OCI-LY7 (cell line): Measurements from ENCODE around the gene CD300E. TPM values are rescaled to one million over a fixed set of nuclear protein-coding genes. Genes with fewer than 3 reads are reported as not detected.

Experiments
- BruUV-seq: library from RNA; stranded (reverse); fragments of 400-500 nt; replicated peaks from 2 replicates; lab custom pipeline; 2021; lab: Mats Ljungman, UMichigan
- CTCF ChIA-PET: fragments of 300-600 bp; sonication (Branson Sonifier 250); formaldehyde crosslinking; loops from one replicate; lab custom pipeline; 2022; ENCODE audit warnings: antibody characterized with exemption; ENCODE audit not compliant: unreplicated experiment; lab: Charles Lee
- POLR2A ChIA-PET: fragments of 300-600 bp; sonication (Branson Sonifier 250); formaldehyde crosslinking; loops from one replicate; lab custom pipeline; 2022; ENCODE audit warnings: antibody characterized with exemption; lab: Charles Lee
- DNase-seq: peaks from one replicate; pipeline ENCODE4 v3.0.0-alpha.2; 2015; ENCODE audit warnings: low spot score
- H2AFZ ChIP-seq: fragments of 200-600 bp; sonication (generic), shearing (Covaris generic); 2 replicates; pipeline ENCODE4 v1.6.1; 2014; ENCODE audit warnings: mild to moderate bottlenecking, antibody characterized with exemption, low read length, moderate library complexity
- H3K27ac ChIP-seq: fragments of 200-600 bp; sonication (generic); 2 replicates; pipeline ENCODE4 v1.5.1; 2014; ENCODE audit warnings: mixed run types, low read depth, mild to moderate bottlenecking, moderate library complexity, low read length, inconsistent platforms; ENCODE audit not compliant: poor library complexity, severe bottlenecking
- H3K36me3 ChIP-seq: fragments of 200-600 bp; sonication (generic); 2 replicates; pipeline ENCODE4 v1.6.1; 2014; ENCODE audit warnings: mild to moderate bottlenecking, antibody characterized with exemption, low read length, moderate library complexity, mixed read lengths; ENCODE audit not compliant: insufficient read depth
- H3K4me1 ChIP-seq: fragments of 200-600 bp; sonication (generic); 2 replicates; pipeline ENCODE4 v1.5.1; 2014; ENCODE audit warnings: mild to moderate bottlenecking, low read length; ENCODE audit not compliant: insufficient read depth, poor library complexity, severe bottlenecking
- H3K4me2 ChIP-seq: fragments of 200-600 bp; sonication (generic); 2 replicates; pipeline ENCODE4 v1.6.1; 2014; ENCODE audit warnings: mild to moderate bottlenecking, low read length
- H3K4me3 ChIP-seq: fragments of 200-600 bp; sonication (generic); 2 replicates; pipeline ENCODE4 v1.5.1; 2014; ENCODE audit warnings: mild to moderate bottlenecking, low read depth, low read length; ENCODE audit not compliant: poor library complexity, severe bottlenecking
- H3K79me2 ChIP-seq: fragments of 200-600 bp; sonication (generic); 2 replicates; pipeline ENCODE4 v1.6.1; 2016; ENCODE audit warnings: low read depth, mild to moderate bottlenecking, low read length, moderate library complexity, mixed read lengths; ENCODE audit not compliant: insufficient read depth
- H3K9me2 ChIP-seq: fragments of 200-600 bp; sonication (generic); 2 replicates; pipeline ENCODE4 v1.6.1; 2016; ENCODE audit warnings: mild to moderate bottlenecking, low read length, mixed read lengths; ENCODE audit not compliant: insufficient read depth
- H3K9me3 ChIP-seq: fragments of 200-600 bp; sonication (generic); 2 replicates; pipeline ENCODE4 v1.6.1; 2014; ENCODE audit warnings: mild to moderate bottlenecking, mixed run types, low read length, mixed read lengths
- H4K20me1 ChIP-seq: fragments of 200-600 bp; sonication (generic); 2 replicates; pipeline ENCODE4 v1.6.1; 2014; ENCODE audit warnings: mild to moderate bottlenecking, antibody characterized with exemption, low read length, moderate library complexity, mixed read lengths; ENCODE audit not compliant: insufficient read depth
- EZH2phosphoT487 ChIP-seq: fragments of 200-600 bp; sonication (generic); IDR thresholded peaks from 2 replicates; pipeline ENCODE4 v1.6.1; 2018; ENCODE audit warnings: low read depth, borderline replicate concordance, mild to moderate bottlenecking, mixed run types, antibody characterized with exemption, low read length, moderate library complexity, mixed read lengths
- intact Hi-C: fragments of 100-400 bp; cut with micrococcal nuclease; formaldehyde crosslinking; loops from one replicate; pipeline ENCODE4 v1.10.0; 2022; ENCODE audit not compliant: unreplicated experiment
- total RNA-seq, 2 experiments: library from RNA; depleted of rRNA in 1 of 2; stranded (reverse); fragments of >200 nt in 1 of 2; shearing (Covaris generic) in 1 of 2; gene quantifications; 2 replicates each; pipeline ENCODE4 v1.2.3, GENCODE V29; 2014 to 2022
- TF ChIP-seq, protein P1 (sequence below): fragments of 200-600 bp; sonication (generic); conservative IDR thresholded peaks from 2 replicates; pipeline ENCODE4 v1.5.1; 2014; ENCODE audit warnings: mild to moderate bottlenecking, antibody characterized with exemption, low read length, moderate library complexity, mixed read lengths

The CD300E gene
- total RNA-seq, 2 experiments from 2014 or later: not detected

DNA sequence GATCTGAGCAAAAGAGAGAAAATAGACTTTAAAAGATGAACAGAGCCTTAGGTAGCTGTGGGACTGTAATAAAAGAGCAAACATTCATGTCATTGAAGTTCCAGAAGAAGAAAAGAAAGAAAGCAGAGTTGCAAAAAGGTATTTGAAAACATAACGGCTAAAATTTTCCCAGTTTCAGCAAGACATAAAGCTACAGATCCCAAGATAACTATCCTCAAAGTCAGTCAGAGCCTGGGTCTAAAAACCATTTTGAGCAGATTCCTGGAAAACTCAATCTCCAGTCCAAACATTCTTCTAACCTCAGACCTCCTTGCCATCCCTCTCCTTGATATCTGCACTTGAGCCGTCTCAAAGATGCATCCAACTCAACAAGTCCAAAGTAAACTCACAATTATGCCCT is 20.9 kb upstream of the CD300E start:
- H3K79me2 ChIP-seq: no peaks in the 10 kb centered on the region
- BruUV-seq: no TSS peak
- no peak overlapping the region for H3K27ac ChIP-seq
- H3K4me1 ChIP-seq: peaks cover 12% of the 10 kb centered on the region
- no peaks in the 10 kb centered on the region for H4K20me1 ChIP-seq
- no peak for DNase-seq
- no peaks in the 10 kb centered on the region for H3K9me2 ChIP-seq
- ChIA-PET POLR2A (interaction anchor here (0.6 kb wide), 1 partner anchor 51 kb away, joined by 3 read pairs; no protein-coding TSS in a partner anchor), CTCF (no interaction called here)
- TF ChIP-seq, protein P1, sequence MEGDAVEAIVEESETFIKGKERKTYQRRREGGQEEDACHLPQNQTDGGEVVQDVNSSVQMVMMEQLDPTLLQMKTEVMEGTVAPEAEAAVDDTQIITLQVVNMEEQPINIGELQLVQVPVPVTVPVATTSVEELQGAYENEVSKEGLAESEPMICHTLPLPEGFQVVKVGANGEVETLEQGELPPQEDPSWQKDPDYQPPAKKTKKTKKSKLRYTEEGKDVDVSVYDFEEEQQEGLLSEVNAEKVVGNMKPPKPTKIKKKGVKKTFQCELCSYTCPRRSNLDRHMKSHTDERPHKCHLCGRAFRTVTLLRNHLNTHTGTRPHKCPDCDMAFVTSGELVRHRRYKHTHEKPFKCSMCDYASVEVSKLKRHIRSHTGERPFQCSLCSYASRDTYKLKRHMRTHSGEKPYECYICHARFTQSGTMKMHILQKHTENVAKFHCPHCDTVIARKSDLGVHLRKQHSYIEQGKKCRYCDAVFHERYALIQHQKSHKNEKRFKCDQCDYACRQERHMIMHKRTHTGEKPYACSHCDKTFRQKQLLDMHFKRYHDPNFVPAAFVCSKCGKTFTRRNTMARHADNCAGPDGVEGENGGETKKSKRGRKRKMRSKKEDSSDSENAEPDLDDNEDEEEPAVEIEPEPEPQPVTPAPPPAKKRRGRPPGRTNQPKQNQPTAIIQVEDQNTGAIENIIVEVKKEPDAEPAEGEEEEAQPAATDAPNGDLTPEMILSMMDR: no peak
- no peak for TF ChIP-seq EZH2phosphoT487
- H3K36me3 ChIP-seq: no peaks in the 10 kb centered on the region
- H3K4me2 ChIP-seq: no peak overlapping the region
- no peak overlapping the region for H3K4me3 ChIP-seq
- no peak overlapping the region for H2AFZ ChIP-seq
- H3K9me3 ChIP-seq: no peaks in the 10 kb centered on the region
- intact Hi-C loops: no loop called here

DNA sequence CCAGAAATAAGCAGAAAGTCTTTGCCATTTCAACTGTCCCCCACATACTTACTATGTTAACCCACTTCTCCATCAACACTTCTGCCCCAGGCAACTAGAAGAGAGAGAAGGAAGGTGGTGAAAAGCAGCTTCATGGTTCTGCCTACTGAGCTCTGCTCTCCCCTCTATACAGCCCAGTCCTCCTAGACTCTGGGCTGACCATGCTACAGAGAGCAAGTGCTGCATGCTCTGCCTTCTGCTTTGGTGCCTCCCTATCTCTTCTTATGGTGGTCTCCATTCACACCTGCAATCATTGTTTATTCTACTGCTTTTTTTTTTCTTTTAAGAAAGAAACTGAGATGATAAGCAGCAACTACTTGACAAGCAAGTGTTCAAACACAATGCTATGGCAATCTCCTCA is 20.3 kb upstream of the CD300E start:
- no TSS peak for BruUV-seq
- H3K9me2 ChIP-seq: no peaks in the 10 kb centered on the region
- intact Hi-C loops: no loop called here
- DNase-seq: no peak
- POLR2A ChIA-PET: interaction anchor here (0.6 kb wide), 1 partner anchor 50 kb away, joined by 3 read pairs; no protein-coding TSS in a partner anchor
- H3K4me3 ChIP-seq: no peak overlapping the region
- H3K27ac ChIP-seq: no peak overlapping the region
- H3K36me3 ChIP-seq: no peaks in the 10 kb centered on the region
- peaks cover 15% of the 10 kb centered on the region for H3K4me1 ChIP-seq
- no peak overlapping the region for H2AFZ ChIP-seq
- H3K79me2 ChIP-seq: no peaks in the 10 kb centered on the region
- no peaks in the 10 kb centered on the region for H4K20me1 ChIP-seq
- H3K4me2 ChIP-seq: no peak overlapping the region
- H3K9me3 ChIP-seq: no peaks in the 10 kb centered on the region
- CTCF ChIA-PET: interaction anchor here (0.6 kb wide), 1 partner anchor 115 kb away, joined by 3 read pairs; no protein-coding TSS in a partner anchor
- TF ChIP-seq, protein P1: no peak
- no peak for TF ChIP-seq EZH2phosphoT487

DNA sequence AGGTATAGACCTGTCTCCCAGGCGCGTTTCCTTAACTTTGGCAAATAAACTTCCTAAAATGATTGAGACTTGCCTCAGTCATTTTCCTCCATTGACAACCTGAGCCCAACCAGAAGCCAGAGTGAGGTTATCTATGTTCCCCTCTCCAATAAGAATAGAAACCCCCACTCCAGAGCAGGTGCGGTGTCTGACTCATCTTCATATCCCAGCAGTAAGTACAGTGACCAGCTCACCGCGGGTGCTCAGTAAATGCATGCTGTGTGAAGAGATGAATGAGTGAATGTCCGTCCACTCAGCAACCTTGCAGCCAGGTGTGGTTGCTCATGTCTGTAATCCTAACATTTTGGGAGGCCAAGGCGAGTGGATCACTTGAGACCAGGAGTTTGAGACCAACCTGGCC is 19.5 kb upstream of the CD300E start:
- H3K9me3 ChIP-seq: no peaks in the 10 kb centered on the region
- no peak overlapping the region for H2AFZ ChIP-seq

More for the DNA sequence above, 19.5 kb upstream of the CD300E start:
- H3K27ac ChIP-seq: no peak overlapping the region
- no peaks in the 10 kb centered on the region for H3K79me2 ChIP-seq
- no peak for DNase-seq
- H3K4me1 ChIP-seq: peaks cover 15% of the 10 kb centered on the region
- no peaks in the 10 kb centered on the region for H3K9me2 ChIP-seq
- no peak overlapping the region for H3K4me3 ChIP-seq
- ChIA-PET CTCF (no interaction called here), POLR2A (interaction anchor here (0.6 kb wide), 1 partner anchor 1685 kb away, joined by 3 read pairs; no protein-coding TSS in a partner anchor)
- H3K4me2 ChIP-seq: no peak overlapping the region
- H3K36me3 ChIP-seq: no peaks in the 10 kb centered on the region
- no peak for TF ChIP-seq EZH2phosphoT487
- TF ChIP-seq, protein P1: no peak
- intact Hi-C loops: no loop called here
- H4K20me1 ChIP-seq: no peaks in the 10 kb centered on the region
- no TSS peak for BruUV-seq
